ENCODE data around the gene POU6F2. TPM values are rescaled to one million over a fixed set of nuclear protein-coding genes. Genes with fewer than 3 reads are reported as not detected.

POU6F2 gene
- total RNA-seq, 1 experiment from 2014 or later: 0.27 TPM

DNA sequence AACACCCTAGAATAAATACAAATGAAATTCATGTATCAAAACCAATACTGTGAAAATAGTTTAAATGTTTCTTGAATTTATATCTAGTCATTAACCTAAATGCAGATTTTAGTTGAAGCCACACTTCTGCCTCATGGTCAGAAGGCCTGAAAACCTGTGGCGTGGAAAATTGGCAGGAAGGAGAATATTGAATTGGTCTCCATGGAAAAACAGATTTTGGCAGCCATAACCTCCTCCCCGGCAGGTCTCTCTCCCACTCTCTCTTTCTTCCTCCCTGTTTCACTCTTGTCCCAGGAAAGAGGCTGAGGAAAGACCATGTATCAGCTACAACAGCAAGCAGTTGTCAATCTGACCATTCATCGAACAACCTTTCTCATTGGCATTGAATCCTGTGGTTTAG lies 427.9 kb downstream of the POU6F2 start:
- Histone ChIP-seq H3K4me3 (replicated peaks in 1 of 2; ENCODE audit: low read depth in 1 of 2, low read length in 2 of 2) (no peak overlapping the region), H3K4me1 (ENCODE audit: control insufficient read depth in 1 of 2, insufficient read depth in 2 of 2, low read length in 2 of 2) (peaks cover 4 to 7% of the 10 kb centered on the region in 2 experiments; a peak in 3 of 4 replicates), H2AFZ (ENCODE audit: low read depth, low read length, poor library complexity, severe bottlenecking) (no peak overlapping the region), H3K9ac (ENCODE audit: low read length) (no peak overlapping the region), H3K4me2 (ENCODE audit: low read length) (no peak overlapping the region), H4K20me1 (ENCODE audit: insufficient read depth) (no peaks in the 10 kb centered on the region), H3K9me3 (ENCODE audit: control insufficient read depth in 1 of 2, insufficient read depth in 1 of 2, low read depth in 1 of 2, low read length in 2 of 2) (no peaks in the 10 kb centered on the region), H3K79me2 (ENCODE audit: insufficient read depth, low read length) (no peaks in the 10 kb centered on the region), H3K27ac (ENCODE audit: low read depth, low read length) (no peak overlapping the region), H3K27me3 (ENCODE audit: insufficient read depth, low read length) (no peaks in the 10 kb centered on the region; the same call in none of the 2 replicates), H3K9me2 (ENCODE audit: insufficient read depth) (no peaks in the 10 kb centered on the region), H3K36me3 (ENCODE audit: control insufficient read depth in 1 of 2, insufficient read depth in 2 of 2, low read length in 2 of 2) (no peaks in the 10 kb centered on the region)
- no peak for TF ChIP-seq ZFX (IDR thresholded peaks at IDR 0.05)
- no peak for TF ChIP-seq FOSL1 (IDR thresholded peaks at IDR 0.05; ENCODE audit: low read depth)
- TF ChIP-seq JUND (IDR thresholded peaks at IDR 0.05): no peak
- no peak for TF ChIP-seq REST (IDR thresholded peaks at IDR 0.05; ENCODE audit: low read depth)
- TF ChIP-seq SIN3A (IDR thresholded peaks at IDR 0.05; ENCODE audit: low read depth): no peak
- TF ChIP-seq RAD21 (IDR thresholded peaks at IDR 0.05; ENCODE audit: low read depth): no peak
- TF ChIP-seq ELF1 (IDR thresholded peaks at IDR 0.05; ENCODE audit: borderline replicate concordance, low read depth): no peak
- TF ChIP-seq TCF7L2 (IDR thresholded peaks at IDR 0.05; ENCODE audit: borderline replicate concordance, extremely low read depth, insufficient read depth, insufficient read length): no peak
- TF ChIP-seq, protein P1, sequence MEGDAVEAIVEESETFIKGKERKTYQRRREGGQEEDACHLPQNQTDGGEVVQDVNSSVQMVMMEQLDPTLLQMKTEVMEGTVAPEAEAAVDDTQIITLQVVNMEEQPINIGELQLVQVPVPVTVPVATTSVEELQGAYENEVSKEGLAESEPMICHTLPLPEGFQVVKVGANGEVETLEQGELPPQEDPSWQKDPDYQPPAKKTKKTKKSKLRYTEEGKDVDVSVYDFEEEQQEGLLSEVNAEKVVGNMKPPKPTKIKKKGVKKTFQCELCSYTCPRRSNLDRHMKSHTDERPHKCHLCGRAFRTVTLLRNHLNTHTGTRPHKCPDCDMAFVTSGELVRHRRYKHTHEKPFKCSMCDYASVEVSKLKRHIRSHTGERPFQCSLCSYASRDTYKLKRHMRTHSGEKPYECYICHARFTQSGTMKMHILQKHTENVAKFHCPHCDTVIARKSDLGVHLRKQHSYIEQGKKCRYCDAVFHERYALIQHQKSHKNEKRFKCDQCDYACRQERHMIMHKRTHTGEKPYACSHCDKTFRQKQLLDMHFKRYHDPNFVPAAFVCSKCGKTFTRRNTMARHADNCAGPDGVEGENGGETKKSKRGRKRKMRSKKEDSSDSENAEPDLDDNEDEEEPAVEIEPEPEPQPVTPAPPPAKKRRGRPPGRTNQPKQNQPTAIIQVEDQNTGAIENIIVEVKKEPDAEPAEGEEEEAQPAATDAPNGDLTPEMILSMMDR (IDR thresholded peaks at IDR 0.05 in 2 of 3, conservative IDR thresholded peaks at IDR 0.05 in 1 of 3; ENCODE audit: borderline replicate concordance in 1 of 3, insufficient read depth in 1 of 3, low read depth in 2 of 3, low read length in 2 of 3): no peak
- no peak for TF ChIP-seq ZBTB33 (IDR thresholded peaks at IDR 0.05; ENCODE audit: extremely low read depth, insufficient replicate concordance, low read length)
- RAD21 ChIA-PET (ENCODE audit: low non-redundant PET in 1 of 2, low total read pairs in 2 of 2, uncharacterized antibody in 2 of 2, unreplicated experiment in 2 of 2): no interaction called here
- CTCF ChIA-PET: no interaction called here
- intact Hi-C loops (cut with micrococcal nuclease): no loop called here
- no peak for DNase-seq (ENCODE audit: low read depth, low spot score)
- BruUV-seq (replicated peaks): no TSS peak
- no peak for ATAC-seq
- POLR2A ChIA-PET: no interaction called here
